ENCODE results near the gene CFB.
"Not testable (repeated sequence)": the region's sequence is repeated elsewhere in the genome, so short reads cannot be mapped to it uniquely, and the experiment has no call there.

GRCh38 chr6:31906727-31907126 lies 39.2 kb upstream of the CFB start:
- not testable (repeated sequence) for TF ChIP-seq CTCF (IDR thresholded peaks at IDR 0.05; ENCODE audit: insufficient read depth, low read length); SPI1 (IDR thresholded peaks at IDR 0.05; ENCODE audit: borderline replicate concordance, low read depth); POLR2AphosphoS5 (IDR thresholded peaks at IDR 0.05; ENCODE audit: low read depth)

Data from HL-60 (cell line).